Measurements from ENCODE around the gene ZNF423.

The ZNF423 gene

DNA sequence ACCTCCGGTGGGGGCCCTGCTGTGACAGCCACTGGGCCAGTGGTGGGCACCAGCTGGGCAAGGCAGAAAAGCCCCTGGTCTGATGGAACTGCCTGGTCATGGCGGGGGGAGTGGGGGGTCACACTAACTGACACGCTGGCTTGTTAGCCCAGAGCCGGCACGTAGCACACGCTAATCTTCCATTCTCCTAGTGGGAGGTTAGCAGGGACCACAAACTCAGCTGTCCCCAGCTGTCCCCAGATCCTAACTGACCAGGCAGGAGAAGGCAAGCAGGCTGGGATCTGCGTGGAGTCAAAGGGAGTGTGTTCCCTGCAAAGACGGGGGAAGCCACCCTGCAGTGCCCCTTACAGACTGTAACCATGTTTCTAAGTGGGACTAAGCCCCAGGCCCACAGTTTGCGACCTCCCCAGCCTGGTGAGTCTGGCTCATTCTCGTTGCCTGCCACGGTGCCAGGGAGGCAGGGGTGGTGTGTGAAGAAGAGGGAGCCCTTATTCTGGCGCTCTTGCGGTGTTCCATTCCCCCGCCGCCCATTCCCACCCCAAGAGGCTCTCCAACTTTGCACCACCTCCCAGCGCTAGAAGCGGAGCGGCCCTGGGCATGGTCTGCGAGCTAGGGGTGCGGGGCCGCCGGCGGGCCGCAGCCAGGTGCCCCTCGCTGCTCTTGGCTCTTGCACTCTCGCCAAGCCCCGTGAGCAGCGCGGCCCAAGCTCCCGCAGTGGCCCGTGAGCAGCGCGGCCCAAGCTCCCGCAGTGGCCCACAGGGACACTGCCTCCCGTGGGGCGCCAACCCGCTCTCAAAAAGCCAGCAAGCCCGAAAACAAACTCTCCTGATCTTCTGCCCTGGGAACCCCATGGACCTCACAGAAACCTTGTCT is 12.1 kb upstream of the ZNF423 start:
- no peak for DNase-seq (ENCODE audit: low read depth)
- TF ChIP-seq, protein P1, sequence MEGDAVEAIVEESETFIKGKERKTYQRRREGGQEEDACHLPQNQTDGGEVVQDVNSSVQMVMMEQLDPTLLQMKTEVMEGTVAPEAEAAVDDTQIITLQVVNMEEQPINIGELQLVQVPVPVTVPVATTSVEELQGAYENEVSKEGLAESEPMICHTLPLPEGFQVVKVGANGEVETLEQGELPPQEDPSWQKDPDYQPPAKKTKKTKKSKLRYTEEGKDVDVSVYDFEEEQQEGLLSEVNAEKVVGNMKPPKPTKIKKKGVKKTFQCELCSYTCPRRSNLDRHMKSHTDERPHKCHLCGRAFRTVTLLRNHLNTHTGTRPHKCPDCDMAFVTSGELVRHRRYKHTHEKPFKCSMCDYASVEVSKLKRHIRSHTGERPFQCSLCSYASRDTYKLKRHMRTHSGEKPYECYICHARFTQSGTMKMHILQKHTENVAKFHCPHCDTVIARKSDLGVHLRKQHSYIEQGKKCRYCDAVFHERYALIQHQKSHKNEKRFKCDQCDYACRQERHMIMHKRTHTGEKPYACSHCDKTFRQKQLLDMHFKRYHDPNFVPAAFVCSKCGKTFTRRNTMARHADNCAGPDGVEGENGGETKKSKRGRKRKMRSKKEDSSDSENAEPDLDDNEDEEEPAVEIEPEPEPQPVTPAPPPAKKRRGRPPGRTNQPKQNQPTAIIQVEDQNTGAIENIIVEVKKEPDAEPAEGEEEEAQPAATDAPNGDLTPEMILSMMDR (conservative IDR thresholded peaks at IDR 0.05; ENCODE audit: low read length) = no peak

DNA sequence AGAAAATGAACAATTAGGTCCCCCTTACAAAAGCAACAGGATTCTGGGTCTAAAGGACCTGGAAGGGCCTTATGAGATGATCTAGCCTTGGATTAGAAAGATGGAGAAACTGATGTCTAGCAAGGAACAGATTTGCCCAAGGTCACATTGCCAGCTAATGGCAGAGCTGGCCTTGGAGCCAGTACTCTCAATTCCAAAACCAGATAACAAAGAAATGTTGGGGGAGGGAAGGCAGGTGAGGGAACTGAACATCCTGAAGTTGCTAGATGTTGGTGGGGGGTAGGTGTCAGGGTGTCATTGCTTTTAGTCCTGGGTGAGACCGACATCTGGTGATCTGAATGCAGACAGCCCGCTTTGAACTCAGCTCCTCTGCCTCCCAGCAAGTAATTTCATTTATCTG is 11.3 kb upstream of the ZNF423 start:
- no peak for DNase-seq (ENCODE audit: low read depth)
- H3K4me3 ChIP-seq (ENCODE audit: low read length) = no peak overlapping the region
- TF ChIP-seq, protein P1 (conservative IDR thresholded peaks at IDR 0.05; ENCODE audit: low read length) = no peak

More for the DNA sequence above, 12.1 kb upstream of the ZNF423 start:
- H3K4me3 ChIP-seq (ENCODE audit: low read length) = no peak overlapping the region

- TF ChIP-seq, protein P1 (conservative IDR thresholded peaks at IDR 0.05; ENCODE audit: low read length) = no peak
- H3K4me3 ChIP-seq (ENCODE audit: low read length) = no peak overlapping the region
- no peak for DNase-seq (ENCODE audit: low read depth)
Observed at GRCh38 chr16:49866595-49867071, 10.7 kb upstream of the ZNF423 start.

- no peak for DNase-seq (ENCODE audit: low read depth)
- TF ChIP-seq, protein P1 (conservative IDR thresholded peaks at IDR 0.05; ENCODE audit: low read length) = no peak
- no peak overlapping the region for H3K4me3 ChIP-seq (ENCODE audit: low read length)
Observed at GRCh38 chr16:49862694-49863093, 6.8 kb upstream of the ZNF423 start.

DNA sequence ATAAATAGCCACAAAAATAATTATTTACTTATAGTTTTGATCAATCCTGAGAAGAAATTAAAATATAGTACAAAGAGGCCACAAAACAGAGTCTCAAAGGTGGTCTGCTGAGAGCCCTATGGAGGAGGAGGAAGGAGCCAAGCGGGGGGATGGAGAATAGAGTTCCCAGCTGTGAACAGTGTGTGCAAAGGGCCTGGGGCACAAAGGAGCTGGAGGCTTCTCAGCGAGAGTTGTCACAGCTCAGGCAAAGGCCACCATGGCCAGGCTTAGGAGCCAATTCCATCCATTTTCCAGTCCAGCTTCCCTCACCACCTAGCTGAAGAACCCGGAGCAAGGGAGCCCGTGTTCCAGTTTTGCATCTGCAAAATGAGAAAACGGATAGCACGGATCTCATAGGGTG is 5.4 kb upstream of the ZNF423 start:
- no peak for DNase-seq (ENCODE audit: low read depth)
- TF ChIP-seq, protein P1 (conservative IDR thresholded peaks at IDR 0.05; ENCODE audit: low read length) = no peak
- no peak overlapping the region for H3K4me3 ChIP-seq (ENCODE audit: low read length)

DNA sequence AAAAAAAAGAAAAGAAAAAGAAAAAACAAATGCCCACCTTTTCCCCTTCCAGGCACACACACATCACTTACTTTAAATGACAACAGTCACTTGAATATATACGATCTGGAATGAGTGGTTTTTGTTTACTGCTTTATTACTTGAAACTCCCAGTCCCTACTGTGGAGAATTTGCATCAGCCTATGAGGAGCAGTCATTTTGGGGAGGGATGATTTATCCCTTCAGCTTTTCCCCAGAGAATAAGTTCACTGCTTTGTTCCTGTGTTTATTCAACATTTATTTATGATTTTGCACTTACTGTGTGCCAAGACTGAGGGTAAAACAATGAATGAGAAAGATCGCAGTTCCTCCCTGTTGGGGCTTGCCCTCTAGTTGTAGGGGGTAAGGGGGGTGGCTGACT is 4.7 kb upstream of the ZNF423 start:
- no peak overlapping the region for H3K4me3 ChIP-seq (ENCODE audit: low read length)
- TF ChIP-seq, protein P1 (conservative IDR thresholded peaks at IDR 0.05; ENCODE audit: low read length) = no peak
- no peak for DNase-seq (ENCODE audit: low read depth)
